Astrocyte of the spinal cord (primary cell): Measurements from ENCODE around the gene BTAF1.
"Not testable (repeated sequence)": the region's sequence is repeated elsewhere in the genome, so short reads cannot be mapped to it uniquely, and the experiment has no call there.

Experiments
- DNase-seq: peaks from one replicate; pipeline ENCODE4 v3.0.0; 2011; ENCODE audit warnings: low read depth, low spot score
- H3K4me3 ChIP-seq: 2 replicates; pipeline ENCODE4 v1.5.1; 2011; ENCODE audit warnings: low read depth, mild to moderate bottlenecking, low read length, moderate library complexity
- CTCF ChIP-seq: IDR thresholded peaks from 2 replicates; pipeline ENCODE4 v1.5.1; 2012; ENCODE audit warnings: low read depth, mild to moderate bottlenecking, low read length, inconsistent platforms
- in situ Hi-C: cut with HindIII; loops from 2 replicates; pipeline ENCODE4 v1.10.0; 2017; ENCODE audit warnings: low sequenced_read_pairs

The BTAF1 gene

DNA sequence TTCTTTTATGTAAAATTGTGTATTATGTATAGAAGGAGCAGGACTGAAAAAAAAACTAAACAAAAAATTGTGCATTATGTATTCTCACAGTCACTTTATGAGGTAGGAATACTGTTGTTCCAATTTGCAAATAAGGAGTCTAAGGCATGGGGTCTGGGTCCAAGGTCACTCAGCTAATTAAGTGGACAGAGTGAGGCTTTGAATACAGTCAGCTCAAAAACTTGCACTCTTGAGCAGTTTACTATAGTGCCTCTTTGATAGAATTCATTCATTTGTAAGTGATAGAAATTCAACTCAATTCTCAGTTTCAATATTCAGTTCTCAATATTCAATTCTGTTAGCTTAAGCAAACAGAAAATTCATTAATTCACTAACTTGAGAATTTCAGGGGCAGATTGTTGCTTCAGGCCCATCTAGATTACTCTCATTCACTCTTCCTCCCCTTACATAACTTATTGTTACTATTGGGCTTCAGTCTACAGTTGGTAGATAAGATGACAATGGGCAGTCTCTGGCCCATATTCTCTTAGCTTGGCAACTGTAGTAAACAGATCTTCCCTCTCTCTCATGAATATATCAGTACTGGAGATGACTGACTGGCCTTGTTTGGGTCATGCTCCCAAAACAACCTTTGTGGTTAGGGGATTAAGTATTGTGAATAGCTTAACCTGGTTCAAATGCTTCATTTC, 86.6 kb downstream of the BTAF1 start:
- no peak for DNase-seq
- no peak overlapping the region for H3K4me3 ChIP-seq
- TF ChIP-seq CTCF, result no peak
- in situ Hi-C loops, result no loop called here

GRCh38 chr10:92011560-92012214, 88.1 kb downstream of the BTAF1 start:
- no peak overlapping the region for H3K4me3 ChIP-seq
- TF ChIP-seq CTCF, result no peak
- peak; percentile 69 for DNase-seq
- in situ Hi-C loops, result no loop called here

DNA sequence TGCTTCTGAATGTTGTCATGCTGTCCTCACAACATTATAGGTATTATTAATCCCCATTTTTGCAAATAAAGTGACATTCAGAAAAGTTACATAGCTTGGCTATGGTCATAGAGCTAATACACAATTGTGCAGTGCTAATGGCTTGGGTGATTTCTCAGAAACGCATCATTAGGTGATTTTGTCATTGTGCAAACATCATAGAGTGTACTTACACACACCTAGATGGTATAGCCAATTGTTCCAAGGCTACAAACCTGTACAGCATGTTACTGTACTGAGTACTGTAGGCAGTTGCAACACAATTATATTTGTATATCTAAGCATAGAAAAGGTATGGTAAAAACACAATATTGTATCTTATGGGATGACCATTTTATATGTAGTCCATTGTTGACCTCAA, 91.0 kb downstream of the BTAF1 start:
- in situ Hi-C loops, result no loop called here
- no peak for TF ChIP-seq CTCF
- DNase-seq, result no peak

DNA sequence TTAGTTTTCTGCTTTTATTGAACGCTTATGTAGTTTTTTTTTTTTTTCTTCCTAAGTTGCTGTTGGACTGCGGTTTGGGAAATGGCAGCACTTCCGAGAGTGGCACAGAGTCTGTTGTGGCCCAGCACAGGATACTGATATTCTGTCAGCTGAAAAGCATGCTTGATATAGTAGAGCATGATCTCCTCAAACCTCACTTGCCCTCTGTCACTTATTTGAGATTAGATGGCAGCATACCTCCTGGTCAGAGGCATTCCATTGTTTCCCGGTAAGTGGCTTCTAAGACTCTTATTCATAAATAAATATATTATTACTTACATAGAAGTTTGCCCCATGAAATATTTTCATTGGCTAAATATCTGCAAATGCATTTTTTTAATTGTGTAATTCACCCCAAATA, 101.1 kb downstream of the BTAF1 start:
- TF ChIP-seq CTCF, result no peak
- H3K4me3 ChIP-seq, result no peak overlapping the region
- in situ Hi-C loops, result no loop called here
- no peak for DNase-seq

More for the DNA sequence above, 91.0 kb downstream of the BTAF1 start:
- H3K4me3 ChIP-seq, result no peak overlapping the region

- H3K4me3 ChIP-seq, in situ Hi-C loops, DNase-seq: not testable (repeated sequence)
Observed at GRCh38 chr10:92025340-92025739, 101.8 kb downstream of the BTAF1 start.

DNA sequence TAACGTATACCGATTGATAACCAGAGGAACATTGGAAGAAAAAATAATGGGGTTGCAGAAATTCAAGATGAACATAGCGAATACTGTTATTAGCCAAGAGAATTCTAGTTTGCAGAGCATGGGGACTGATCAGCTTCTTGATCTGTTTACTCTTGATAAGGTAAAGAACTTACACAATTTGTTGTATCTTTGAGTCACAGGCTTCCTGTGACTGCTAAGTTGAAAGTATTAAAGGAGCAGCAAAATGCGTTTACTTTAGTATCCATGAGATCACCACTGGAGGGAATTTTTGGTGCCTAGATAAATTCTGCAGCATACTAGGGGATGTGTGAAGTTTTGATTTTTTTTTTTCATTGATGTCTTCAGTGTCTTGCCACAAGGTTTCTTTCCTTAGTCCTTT, 103.6 kb downstream of the BTAF1 start:
- no peak overlapping the region for H3K4me3 ChIP-seq
- DNase-seq, result no peak
- in situ Hi-C loops, result no loop called here
- TF ChIP-seq CTCF, result no peak

DNA sequence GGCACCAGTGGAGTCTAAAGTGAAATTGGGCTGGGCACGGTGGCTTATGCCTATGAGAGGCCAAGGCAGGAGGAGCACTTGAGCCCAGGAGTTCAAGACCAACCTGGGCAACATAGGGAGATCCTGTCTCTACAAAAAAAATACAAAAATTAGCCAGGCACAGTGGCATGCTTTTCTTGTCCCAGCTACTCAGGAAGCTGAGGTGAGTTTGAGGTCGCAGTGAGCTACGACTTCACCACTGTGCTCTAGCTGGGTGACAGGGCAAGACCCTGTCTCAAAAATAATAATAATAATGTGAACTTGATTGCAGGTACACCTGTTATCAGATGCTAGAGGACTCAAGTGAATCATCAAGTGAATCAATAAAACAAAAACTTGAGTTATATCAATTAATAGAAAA, 108.0 kb downstream of the BTAF1 start:
- no peak overlapping the region for H3K4me3 ChIP-seq
- no peak for DNase-seq
- TF ChIP-seq CTCF, result no peak
- in situ Hi-C loops, result no loop called here

DNA sequence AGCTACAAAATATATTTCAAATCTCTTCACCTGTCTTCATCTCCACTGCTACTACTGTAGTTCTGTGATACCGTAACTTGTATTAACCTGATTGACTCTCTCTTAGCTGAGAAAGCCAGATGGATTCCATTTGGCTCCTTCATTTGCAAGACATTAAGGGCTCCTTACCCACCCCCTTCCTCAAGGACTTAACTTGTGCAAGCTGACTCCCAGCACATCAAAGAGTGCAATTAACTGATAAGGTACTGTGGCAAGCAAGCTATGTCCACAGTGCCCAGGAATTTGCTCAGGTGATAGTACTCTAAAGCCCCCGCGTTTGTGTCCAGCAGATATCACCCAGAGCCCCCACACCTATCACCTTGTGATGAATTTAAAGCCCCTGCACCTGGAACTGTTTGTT, 109.5 kb downstream of the BTAF1 start:
- H3K4me3 ChIP-seq, DNase-seq, in situ Hi-C loops: not testable (repeated sequence)
